GM19395 (cell line): ENCODE results near the gene CCR4.
"Not testable (repeated sequence)": the region's sequence is repeated elsewhere in the genome, so short reads cannot be mapped to it uniquely, and the experiment has no call there.

Experiments
- ATAC-seq: cut with Tn5 transposase; IDR thresholded peaks from one replicate; pipeline ENCODE4 v1.9.1; 2021; ENCODE audit warnings: mild to moderate bottlenecking, moderate library complexity; ENCODE audit not compliant: unreplicated experiment

Gene CCR4

DNA sequence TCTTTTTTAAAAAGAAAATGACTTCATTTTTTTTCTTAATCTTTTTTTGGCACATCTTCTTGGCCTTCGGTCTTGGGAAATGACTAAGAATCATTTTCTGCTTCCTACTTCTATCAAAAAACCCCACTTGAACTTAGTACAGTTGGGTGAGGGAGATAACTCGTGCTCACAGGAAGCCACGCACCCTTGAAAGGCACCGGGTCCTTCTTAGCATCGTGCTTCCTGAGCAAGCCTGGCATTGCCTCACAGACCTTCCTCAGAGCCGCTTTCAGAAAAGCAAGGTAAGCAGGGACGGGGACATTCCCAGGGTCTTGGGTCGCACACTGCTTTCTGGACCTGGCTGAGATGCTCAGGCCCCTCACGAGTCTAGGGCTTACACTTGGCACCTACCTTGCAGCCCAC lies at the start of gene CCR4:
TSS of gene CCR4 (plus strand) at position 235 of the 402 bp plus-strand sequence. CDS start 1,779 bp downstream, outside the sequence.
- no peak for ATAC-seq

DNA sequence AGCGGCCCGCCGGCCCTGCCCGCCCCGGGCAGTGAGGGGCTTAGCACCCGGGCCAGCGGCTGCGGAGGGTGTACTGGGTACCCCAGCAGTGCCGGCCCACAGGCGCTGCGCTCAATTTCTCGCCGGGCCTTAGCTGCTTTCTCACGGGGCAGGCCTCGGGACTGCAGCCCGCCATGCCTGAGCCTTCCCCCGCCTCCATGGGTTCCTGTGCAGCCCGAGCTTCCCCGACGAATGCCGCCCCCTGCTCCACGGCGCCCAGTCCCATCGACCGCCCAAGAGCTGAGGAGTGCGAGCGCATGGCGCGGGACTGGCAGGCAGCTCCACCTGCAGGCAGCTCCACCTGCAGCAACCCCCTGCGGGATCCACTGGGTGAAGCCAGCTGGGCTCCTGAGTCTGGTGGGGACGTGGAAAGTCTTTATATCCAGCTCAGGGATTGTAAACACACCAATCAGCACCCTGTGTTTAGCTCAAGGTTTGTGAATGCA lies 48.5 kb upstream of the CCR4 start:
- ATAC-seq = peak; percentile 73

GRCh38 chr3:32903953-32904352 lies 47.5 kb upstream of the CCR4 start:
- no peak for ATAC-seq

DNA sequence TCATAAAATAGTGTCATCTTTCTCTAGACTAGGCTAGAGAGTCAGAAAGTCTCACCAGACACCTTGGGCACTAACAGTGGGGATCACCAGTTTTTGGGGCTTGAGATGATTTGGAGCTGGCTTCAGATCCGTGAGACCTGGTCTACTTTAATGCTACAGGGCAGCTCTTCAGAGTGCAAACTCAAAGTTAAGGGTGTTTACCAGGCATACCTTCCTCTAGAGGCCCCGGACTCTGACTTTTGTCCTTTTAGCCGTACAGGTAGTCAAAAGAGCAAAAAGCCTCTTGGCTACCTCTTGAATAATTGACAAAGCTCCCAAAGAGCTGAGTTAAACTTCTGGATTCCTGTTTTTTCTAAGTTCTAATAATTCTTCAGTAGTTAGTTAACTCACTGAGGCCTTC lies 41.4 kb upstream of the CCR4 start:
- no peak for ATAC-seq

DNA sequence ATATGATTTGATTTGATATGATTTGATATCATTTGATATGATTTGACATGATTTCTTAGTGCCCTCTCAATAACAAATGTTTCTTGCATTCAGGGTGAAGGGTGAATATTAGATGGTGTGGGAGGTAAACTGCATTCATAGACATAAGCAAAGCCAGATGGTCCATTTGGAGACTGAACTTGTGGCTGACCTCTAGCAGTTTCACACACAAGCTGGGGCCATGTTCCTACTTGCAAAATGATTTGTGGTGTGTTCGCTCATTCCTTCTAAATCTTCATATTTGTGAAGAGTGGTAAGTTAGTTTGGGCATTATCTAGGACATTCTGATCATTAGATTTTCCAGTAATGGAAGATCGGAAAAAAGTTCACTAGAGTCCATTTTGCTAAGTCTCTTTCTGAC lies 40.5 kb upstream of the CCR4 start:
- no peak for ATAC-seq

- no peak for ATAC-seq
Observed at GRCh38 chr3:32912046-32912445, 39.4 kb upstream of the CCR4 start.

DNA sequence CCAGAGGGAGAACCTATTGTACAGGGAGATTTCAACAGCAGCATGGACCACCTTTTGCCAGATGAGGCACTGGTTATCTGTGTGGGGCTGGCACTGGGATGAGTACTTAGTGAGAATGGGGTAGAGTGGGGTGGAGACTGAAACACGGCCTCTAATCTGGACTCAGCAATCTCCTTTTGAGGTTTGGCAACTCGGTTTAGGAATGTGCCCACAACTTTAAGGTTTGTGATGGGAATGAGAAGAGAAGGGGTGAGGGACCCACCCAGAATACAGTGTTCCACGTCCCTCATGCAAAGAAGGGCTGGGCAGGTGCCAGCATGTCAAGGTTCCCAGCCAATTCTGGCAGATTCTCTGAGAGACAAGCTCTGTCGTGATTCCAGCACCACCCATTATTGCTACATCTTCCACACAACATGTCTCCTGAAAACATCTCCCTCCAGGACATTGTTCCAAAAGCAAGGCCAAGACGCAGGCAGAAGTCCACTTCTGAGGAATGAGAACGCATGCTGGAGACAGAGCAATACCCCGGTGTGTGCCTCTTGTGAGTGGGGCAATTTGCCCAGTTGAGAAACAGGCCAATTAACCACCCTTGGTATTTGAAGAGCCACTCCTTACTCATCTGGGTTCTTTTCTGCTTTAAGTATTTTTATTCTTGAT lies 37.5 kb upstream of the CCR4 start:
- no peak for ATAC-seq

DNA sequence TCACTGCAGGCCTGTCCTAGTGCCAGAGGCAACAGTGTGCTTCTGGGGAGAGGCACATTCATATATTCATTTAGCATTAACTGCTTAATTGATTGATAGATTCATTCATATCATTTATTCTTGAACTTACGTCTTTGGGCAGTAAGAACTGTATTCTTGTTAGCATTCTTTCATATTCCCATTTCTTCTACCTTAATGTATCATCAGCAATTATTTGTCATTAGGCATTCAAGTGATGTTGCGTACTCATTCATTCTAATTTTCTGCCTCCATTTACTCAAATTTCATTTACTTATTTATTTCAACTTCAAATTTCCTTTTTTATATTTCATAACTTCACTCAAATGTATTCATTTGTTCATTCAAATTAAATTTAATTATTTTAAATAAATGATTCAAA lies 31.5 kb upstream of the CCR4 start:
- ATAC-seq = no peak

GRCh38 chr3:32922078-32922477 lies 29.4 kb upstream of the CCR4 start:
- ATAC-seq = no peak

- ATAC-seq = no peak
Observed at GRCh38 chr3:32930161-32930560, 21.3 kb upstream of the CCR4 start.

- ATAC-seq = not testable (repeated sequence)
Observed at GRCh38 chr3:32931273-32931672, 20.2 kb upstream of the CCR4 start.

GRCh38 chr3:32934150-32934742 lies 17.2 kb upstream of the CCR4 start:
- no peak for ATAC-seq

DNA sequence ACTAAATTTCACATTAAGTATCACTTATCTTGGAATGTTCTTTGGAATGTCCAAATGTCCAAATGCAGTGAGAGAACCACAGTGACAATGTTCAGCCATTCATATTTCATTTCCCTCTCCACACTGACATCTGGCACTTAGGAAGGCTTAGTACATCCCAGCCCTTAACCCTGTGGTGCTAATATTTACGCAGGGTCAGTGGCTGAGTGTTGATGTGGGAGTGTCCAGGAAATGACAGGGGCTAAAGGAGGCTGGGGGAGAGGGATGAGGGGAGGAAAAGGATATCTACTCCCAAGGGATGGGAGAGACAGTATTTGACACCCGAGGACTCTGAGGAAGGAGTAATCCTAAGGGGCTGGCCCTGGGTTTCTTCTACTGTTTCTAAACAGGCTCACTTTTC lies 14.1 kb upstream of the CCR4 start:
- ATAC-seq = no peak

DNA sequence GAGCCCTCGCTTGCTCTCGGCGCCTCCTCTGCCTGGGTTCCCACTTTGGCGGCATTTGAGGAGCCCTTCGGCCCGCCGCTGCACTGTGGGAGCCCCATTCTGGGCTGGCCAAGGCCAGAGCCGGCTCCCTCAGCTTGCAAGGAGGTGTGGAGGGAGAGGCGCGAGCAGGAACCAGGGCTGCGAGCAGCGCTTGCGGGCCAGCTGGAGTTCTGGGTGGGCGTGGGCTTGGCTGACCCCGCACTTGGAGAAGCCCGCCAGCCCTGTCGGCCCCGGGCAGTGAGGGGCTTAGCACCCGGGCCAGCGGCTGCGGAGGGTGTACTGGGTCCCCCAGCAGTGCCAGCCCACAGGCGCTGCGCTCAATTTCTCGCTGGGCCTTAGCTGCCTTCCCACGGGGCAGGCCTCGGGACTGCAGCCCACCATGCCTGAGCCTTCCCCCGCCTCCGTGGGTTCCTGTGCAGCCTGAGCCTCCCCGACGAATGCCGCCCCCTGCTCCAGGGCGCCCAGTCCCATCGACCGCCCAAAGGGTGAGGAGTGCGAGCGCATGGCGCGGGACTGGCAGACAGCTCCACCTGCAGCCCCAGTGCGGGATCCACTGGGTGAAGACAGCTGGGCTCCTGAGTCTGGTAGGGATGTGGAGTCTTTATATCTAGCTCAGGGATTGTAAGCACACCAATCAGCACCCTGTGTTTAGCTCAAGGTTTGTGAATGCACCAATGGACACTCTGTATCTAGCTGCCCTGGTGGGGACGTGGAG lies 11.7 kb upstream of the CCR4 start:
- not testable (repeated sequence) for ATAC-seq

DNA sequence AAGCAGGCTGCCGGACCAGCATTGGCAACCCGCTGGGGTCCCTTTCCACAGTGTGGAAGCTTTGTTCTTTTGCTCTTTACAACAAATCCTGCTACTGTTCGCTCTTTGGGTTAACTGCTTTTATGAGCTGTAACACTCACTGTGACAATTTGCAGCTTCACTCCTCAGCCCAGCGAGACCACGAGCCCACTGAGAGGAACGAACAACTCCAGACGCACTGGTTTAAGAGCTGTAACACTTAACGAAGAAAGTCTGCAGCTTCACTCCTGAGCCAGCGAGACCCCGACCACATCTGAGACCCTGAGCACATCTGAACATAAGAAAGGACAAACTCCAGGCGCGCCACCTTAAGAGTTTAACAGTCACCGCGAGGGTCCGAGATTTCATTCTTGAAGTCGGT lies 10.7 kb upstream of the CCR4 start:
- no peak for ATAC-seq

DNA sequence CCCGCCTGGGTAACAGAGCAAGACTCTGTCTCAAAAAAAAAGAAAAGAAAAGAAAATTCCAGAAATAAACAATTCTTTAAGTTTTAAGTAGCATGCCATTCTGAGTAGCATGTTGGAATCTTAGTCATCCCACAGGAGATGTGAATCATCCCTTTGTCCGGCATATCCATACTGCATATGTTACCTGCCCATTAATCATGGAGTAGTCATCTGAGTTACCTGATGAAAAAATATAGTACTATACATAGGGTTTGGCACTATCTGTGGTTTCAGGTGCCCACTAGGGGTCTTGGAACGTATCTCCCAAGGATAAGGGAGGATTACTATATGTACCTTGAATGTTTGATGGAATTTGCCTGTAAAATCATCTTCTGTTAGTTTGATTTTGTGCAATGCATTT lies 6.3 kb upstream of the CCR4 start:
- no peak for ATAC-seq

GRCh38 chr3:32945598-32945997 lies 5.8 kb upstream of the CCR4 start:
- ATAC-seq = not testable (repeated sequence)

DNA sequence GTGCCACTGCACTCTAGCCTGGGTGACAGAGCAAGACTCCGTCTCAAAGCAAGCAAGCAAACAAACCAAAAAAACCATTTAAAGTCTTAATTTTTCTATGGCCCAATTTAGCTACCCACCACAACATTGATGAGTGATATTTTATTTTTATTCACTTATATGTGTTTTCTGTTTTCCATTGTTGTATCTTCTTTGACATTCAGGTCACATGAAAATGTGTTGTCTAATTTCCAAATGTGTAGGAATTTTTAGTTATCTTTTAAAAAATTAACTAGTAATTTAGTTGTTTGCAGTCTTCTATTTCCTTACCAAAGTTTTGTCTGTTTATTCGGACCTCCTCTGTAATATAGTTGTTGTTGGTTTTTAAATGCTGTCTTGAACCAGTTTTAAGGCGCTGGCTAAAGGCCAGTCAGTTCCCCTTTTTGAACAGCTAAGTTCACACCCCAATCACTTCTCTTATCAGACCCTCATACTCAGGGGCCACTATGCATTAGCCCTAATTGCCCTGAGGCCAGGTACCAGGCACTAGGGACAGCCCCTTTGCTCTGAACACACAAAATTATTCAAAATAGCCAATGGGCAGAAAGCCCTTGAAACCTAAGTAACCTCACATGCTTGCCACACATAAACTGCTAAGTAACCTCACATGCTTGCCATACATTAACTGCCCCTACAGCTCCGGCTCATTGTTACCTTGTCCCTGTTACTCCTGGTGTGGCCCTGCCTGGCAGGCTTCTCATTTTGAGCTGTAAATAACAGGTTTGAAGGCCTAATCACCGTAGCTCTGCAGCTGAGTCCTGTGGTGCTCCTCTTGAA lies 4.3 kb upstream of the CCR4 start:
- ATAC-seq = peak; percentile 30

DNA sequence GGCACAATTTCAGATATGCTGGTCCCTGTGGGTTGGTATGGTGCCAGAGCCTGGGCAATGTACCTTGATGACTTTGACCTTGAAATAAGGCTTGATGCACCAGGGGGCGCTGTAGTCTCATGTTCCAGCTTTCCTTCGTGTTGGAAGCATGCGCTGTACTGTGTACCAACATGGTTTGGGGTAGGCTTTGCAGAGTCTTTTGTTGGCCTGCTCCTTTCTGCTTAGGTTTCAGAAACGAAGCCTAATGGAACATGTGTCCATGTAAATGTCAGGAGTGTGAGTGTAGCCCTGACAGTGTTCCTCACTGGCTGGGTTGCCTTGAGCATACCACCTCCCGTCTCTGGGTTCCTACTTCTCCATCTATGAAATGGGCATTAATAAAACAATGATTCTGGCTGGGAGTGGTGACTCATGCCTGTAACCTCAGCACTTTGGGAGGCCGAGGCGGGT lies 3.6 kb upstream of the CCR4 start:
- peak; percentile 95 for ATAC-seq

GRCh38 chr3:32948625-32949445 lies 2.6 kb upstream of the CCR4 start:
- no peak for ATAC-seq
